Activated CD4-positive, alpha-beta T cell treated with anti-CD3 and anti-CD28 coated beads for 36 hours (primary cell): ENCODE measurements around the gene NTF4. TPM values are rescaled to one million over a fixed set of nuclear protein-coding genes. Genes with fewer than 3 reads are reported as not detected.
"Not testable (repeated sequence)": the region's sequence is repeated elsewhere in the genome, so short reads cannot be mapped to it uniquely, and the experiment has no call there.

Experiments
- ATAC-seq: fragments of 200-7000 bp; cut with Tn5 transposase; one replicate; pipeline ENCODE4 v1.10.0; 2021; ENCODE audit warnings: mild to moderate bottlenecking, moderate library complexity
- CTCF ChIA-PET: fragments of 350-600 bp; sonication (Branson Sonifier 250); formaldehyde crosslinking; loops from one replicate; lab custom pipeline; 2021; ENCODE audit warnings: antibody characterized with exemption; lab: Charles Lee
- POLR2A ChIA-PET: fragments of 350-600 bp; sonication (Branson Sonifier 250); formaldehyde crosslinking; loops from one replicate; lab custom pipeline; 2021; ENCODE audit warnings: antibody characterized with exemption, inconsistent platforms; lab: Charles Lee
- DNase-seq: peaks from one replicate; pipeline ENCODE4 v3.0.0-alpha.2; 2020
- H3K27ac Mint-ChIP-seq: one replicate; pipeline ENCODE4 v1.8.0; 2021; ENCODE audit warnings: mixed read lengths
- H3K27me3 Mint-ChIP-seq: one replicate; pipeline ENCODE4 v1.8.0; 2021; ENCODE audit warnings: mixed read lengths
- H3K36me3 Mint-ChIP-seq: one replicate; pipeline ENCODE4 v1.8.0; 2021; ENCODE audit warnings: low read depth, mixed read lengths
- H3K4me1 Mint-ChIP-seq: one replicate; pipeline ENCODE4 v1.8.0; 2021; ENCODE audit warnings: mixed read lengths
- H3K4me3 Mint-ChIP-seq: one replicate; pipeline ENCODE4 v1.8.0; 2021; ENCODE audit warnings: mild to moderate bottlenecking, moderate library complexity, mixed read lengths
- H3K9me3 Mint-ChIP-seq: one replicate; pipeline ENCODE4 v1.8.0; 2021; ENCODE audit warnings: low read depth, mixed read lengths
- intact Hi-C, 2 experiments: fragments of 100-400 bp; cut with DNase I in 1 of 2; cut with micrococcal nuclease in 1 of 2; formaldehyde crosslinking; loops; one replicate each; pipeline versions ENCODE4 v1.14.2 to v1.15.1; 2022 to 2024; cut with DNase I, micrococcal nuclease
- total RNA-seq, 2 experiments: library from RNA; stranded (reverse); gene quantifications; one replicate each; pipeline ENCODE4 v1.2.3, GENCODE V29; 2021

NTF4 gene
- total RNA-seq, 2 experiments from 2014 or later, result not detected

DNA sequence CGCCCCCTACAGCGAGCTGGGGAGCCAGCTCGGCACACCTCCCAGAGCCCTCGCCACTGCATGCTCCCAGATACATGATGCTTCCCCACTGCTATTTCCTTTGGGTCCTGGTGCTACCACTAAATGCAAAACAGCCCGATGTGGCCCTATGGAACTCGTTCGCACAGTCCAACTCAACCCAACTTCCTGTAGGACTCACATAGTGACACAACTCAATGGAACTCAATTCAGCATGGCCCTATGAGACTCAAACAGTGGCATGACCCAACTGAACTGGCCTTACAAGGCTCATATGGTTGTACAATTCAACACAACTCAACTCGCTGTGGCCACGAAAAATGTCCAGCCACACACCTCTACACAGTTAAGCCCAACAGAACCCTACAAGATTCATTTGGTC is 4.4 kb upstream of the NTF4 start:
- no peak for DNase-seq
- intact Hi-C loops, result no loop called here
- Mint-ChIP-seq H3K27ac (no peak overlapping the region), H3K4me3 (no peak overlapping the region), H3K4me1 (peaks cover 7% of the 10 kb centered on the region), H3K36me3 (no peaks in the 10 kb centered on the region), H3K9me3 (no peaks in the 10 kb centered on the region), H3K27me3 (peaks cover 68% of the 10 kb centered on the region)
- no peak for ATAC-seq
- POLR2A ChIA-PET, result no interaction called here
- CTCF ChIA-PET, result interaction anchor here (0.7 to 1.7 kb wide), 2 partner anchors 8 to 37 kb away, joined by 3 to 8 read pairs; no protein-coding TSS in a partner anchor

GRCh38 chr19:49067554-49067953 is 2.9 kb upstream of the NTF4 start:
- POLR2A ChIA-PET, result no interaction called here
- ATAC-seq (no peak), DNase-seq (no peak)
- no peaks in the 10 kb centered on the region for H3K4me1 Mint-ChIP-seq
- CTCF ChIA-PET, result no interaction called here
- no peak overlapping the region for H3K27ac Mint-ChIP-seq
- no peaks in the 10 kb centered on the region for H3K36me3 Mint-ChIP-seq
- H3K4me3 Mint-ChIP-seq, result no peak overlapping the region
- peaks cover 59% of the 10 kb centered on the region for H3K27me3 Mint-ChIP-seq
- no peaks in the 10 kb centered on the region for H3K9me3 Mint-ChIP-seq
- intact Hi-C loops, result no loop called here

DNA sequence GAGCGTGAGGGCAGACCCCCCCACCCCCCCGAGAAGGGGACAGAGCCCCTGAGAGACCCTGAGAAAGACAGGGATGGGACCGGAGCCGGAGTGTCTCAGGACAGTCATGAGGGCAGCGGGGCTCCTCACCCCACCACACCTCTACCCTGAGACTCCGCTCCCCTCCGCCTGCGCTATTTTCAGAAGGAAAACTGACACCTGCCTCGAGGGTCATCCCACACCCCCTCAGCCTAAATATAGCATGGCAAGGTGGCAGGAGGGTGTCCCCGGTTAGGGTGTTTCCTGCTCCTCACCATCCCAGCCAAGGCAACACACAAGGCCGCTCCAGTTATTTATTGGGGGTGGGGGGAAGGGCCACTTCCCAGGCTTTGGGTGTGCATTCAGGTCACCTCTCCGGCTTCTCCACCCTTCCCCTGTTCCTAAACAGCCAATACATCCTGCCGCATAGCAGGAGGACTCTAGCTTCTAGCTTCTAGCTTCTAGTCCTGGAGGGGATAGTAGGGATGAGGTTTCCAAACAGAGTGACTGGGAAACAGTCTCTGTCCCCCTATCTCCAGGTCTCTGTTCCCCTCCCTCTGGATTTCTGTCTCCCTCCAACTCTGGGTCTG is 1.4 kb upstream of the NTF4 start:
- ATAC-seq (no peak), DNase-seq (no peak)
- no peaks in the 10 kb centered on the region for H3K4me1 Mint-ChIP-seq
- H3K9me3 Mint-ChIP-seq, result no peaks in the 10 kb centered on the region
- intact Hi-C loops, result no loop called here
- H3K4me3 Mint-ChIP-seq, result no peak overlapping the region
- CTCF ChIA-PET, result interaction anchor here (1.0 to 1.6 kb wide), 2 partner anchors 10 to 32 kb away, joined by 3 read pairs; no protein-coding TSS in a partner anchor
- no peak overlapping the region for H3K27ac Mint-ChIP-seq
- peaks cover 53% of the 10 kb centered on the region for H3K27me3 Mint-ChIP-seq
- no peaks in the 10 kb centered on the region for H3K36me3 Mint-ChIP-seq
- POLR2A ChIA-PET, result no interaction called here

DNA sequence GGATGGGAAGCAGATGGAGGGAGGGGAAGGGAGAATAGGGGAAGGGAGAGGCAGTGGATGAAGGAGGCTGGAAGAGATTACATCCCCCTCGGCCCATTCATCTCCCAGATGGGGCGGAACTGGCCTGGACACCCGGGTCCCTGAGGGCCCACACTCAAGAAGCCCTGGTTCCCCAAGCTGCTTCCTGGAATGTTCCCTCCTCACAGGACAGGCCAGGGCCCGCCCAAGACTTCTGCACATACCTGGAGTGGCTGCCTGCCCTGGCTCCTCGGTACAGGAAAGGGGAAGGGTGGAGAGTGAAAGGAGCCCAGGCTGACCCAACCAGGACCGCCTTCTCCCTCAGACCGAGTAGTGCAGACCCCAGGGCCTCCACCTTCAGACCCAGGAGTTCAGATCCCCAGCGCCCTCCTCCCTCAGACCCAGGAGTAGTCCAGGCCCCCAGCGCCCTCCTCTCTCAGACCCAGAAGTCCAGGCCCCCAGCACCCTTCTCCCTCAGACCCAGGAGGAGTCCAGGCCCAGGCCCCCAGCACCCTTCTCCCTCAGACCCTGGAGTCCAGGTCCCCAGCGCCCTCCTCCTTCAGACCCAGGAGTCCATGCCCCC is 489 bp downstream of the NTF4 start:
- intact Hi-C loops, result no loop called here
- Mint-ChIP-seq H3K4me1 (no peaks in the 10 kb centered on the region), H3K27me3 (peaks cover 50% of the 10 kb centered on the region), H3K9me3 (no peaks in the 10 kb centered on the region), H3K36me3 (no peaks in the 10 kb centered on the region), H3K27ac (no peak overlapping the region), H3K4me3 (no peak overlapping the region)
- ATAC-seq, result no peak
- CTCF ChIA-PET, result interaction anchor here (1.6 kb wide), 1 partner anchor 8 kb away, joined by 3 read pairs; no protein-coding TSS in a partner anchor
- DNase-seq, result no peak
- POLR2A ChIA-PET, result no interaction called here

DNA sequence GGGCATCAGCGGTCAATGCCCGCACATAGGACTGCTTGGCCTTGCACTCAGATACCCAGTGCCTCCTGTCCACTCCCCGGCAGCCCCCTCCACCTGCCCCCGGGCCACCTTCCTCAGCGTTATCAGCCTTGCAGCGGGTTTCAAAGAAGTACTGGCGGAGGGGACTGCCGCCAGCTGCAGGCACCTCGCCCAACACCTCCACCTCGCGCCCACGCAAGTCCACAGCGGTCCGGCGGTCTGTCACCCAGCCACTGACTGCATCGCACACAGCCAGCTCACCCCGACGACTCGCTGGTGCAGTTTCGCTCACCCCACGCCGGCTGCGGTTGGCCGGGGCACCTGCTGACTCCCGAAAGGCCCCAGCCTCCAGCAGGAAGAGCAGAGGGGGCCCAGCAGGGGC is 3.2 kb downstream of the NTF4 start:
- ATAC-seq (no peak), DNase-seq (no peak)
- Mint-ChIP-seq H3K4me3 (no peak overlapping the region), H3K27me3 (peaks cover 56% of the 10 kb centered on the region), H3K4me1 (peaks cover 17% of the 10 kb centered on the region), H3K27ac (no peak overlapping the region), H3K9me3 (no peaks in the 10 kb centered on the region), H3K36me3 (no peaks in the 10 kb centered on the region)
- intact Hi-C loops, result no loop called here
- POLR2A ChIA-PET, result no interaction called here
- CTCF ChIA-PET, result interaction anchor here (1.4 to 1.7 kb wide), 2 partner anchors 9 to 137 kb away, joined by 5 to 8 read pairs; no protein-coding TSS in a partner anchor

GRCh38 chr19:49061000-49061399 is 3.6 kb downstream of the NTF4 start:
- Mint-ChIP-seq H3K36me3 (no peaks in the 10 kb centered on the region), H3K4me1 (peaks cover 20% of the 10 kb centered on the region), H3K27ac (no peak overlapping the region), H3K4me3 (no peak overlapping the region), H3K27me3 (peaks cover 52% of the 10 kb centered on the region), H3K9me3 (no peaks in the 10 kb centered on the region)
- POLR2A ChIA-PET, result interaction anchor here (0.6 kb wide), 1 partner anchor 134 kb away, joined by 4 read pairs; no protein-coding TSS in a partner anchor
- intact Hi-C loops, result no loop called here
- DNase-seq, result no peak
- CTCF ChIA-PET, result interaction anchor here (1.3 to 1.7 kb wide), 3 partner anchors 9 to 138 kb away, joined by 4 to 8 read pairs (median 5); no protein-coding TSS in a partner anchor
- ATAC-seq, result no peak

- Mint-ChIP-seq H3K4me3 (no peak overlapping the region), H3K27ac (no peak overlapping the region), H3K27me3 (peaks cover 40% of the 10 kb centered on the region), H3K4me1 (peaks cover 20% of the 10 kb centered on the region), H3K9me3 (no peaks in the 10 kb centered on the region), H3K36me3 (no peaks in the 10 kb centered on the region)
- no peak for ATAC-seq
- DNase-seq, result no peak
- CTCF ChIA-PET, result interaction anchor here (1.3 to 2.0 kb wide), 2 partner anchors 8 to 66 kb away, joined by 4 to 5 read pairs; partner anchors contain the start of genes GYS1 and RUVBL2
- POLR2A ChIA-PET, result no interaction called here
- intact Hi-C loops, result loop anchor here in 1 of 2 experiments (5.0 kb wide), 1 partner anchor 93 kb away; no protein-coding TSS in a partner anchor
Measured at GRCh38 chr19:49059053-49059452, 5.6 kb downstream of the NTF4 start.

- ATAC-seq, result peak; percentile 37
Measured at GRCh38 chr19:49058562-49058961, 6.1 kb downstream of the NTF4 start.

GRCh38 chr19:49057636-49058234 is 6.9 kb downstream of the NTF4 start, which contains the start of gene CGB7:
Gene CGB7 (minus strand): TSS chr19:49057749. CDS start chr19:49055375, 2,374 bp downstream.
- H3K4me3 Mint-ChIP-seq, result peak within 1 kb of the TSS; percentile 56
- H3K27me3 Mint-ChIP-seq, result peaks cover 35% of the 10 kb centered on the region
- H3K27ac Mint-ChIP-seq, result no peak within 1 kb of the TSS
- DNase-seq, result peak; percentile 64
- POLR2A ChIA-PET, result no interaction called here
- intact Hi-C loops, result loop anchor here in 1 of 2 experiments (2.0 to 5.0 kb wide), 2 partner anchors 57 to 95 kb away; partner anchors contain the start of gene LIN7B
- no peaks in the 10 kb centered on the region for H3K36me3 Mint-ChIP-seq
- H3K4me1 Mint-ChIP-seq, result peaks cover 20% of the 10 kb centered on the region
- peak; percentile 33 for ATAC-seq
- CTCF ChIA-PET, result interaction anchor here (1.3 to 2.0 kb wide), 3 partner anchors 17 to 89 kb away, joined by 3 to 5 read pairs (median 5); partner anchors contain the start of genes GYS1 and RUVBL2
- no peaks in the 10 kb centered on the region for H3K9me3 Mint-ChIP-seq

More at GRCh38 chr19:49058562-49058961, 6.1 kb downstream of the NTF4 start:
- CTCF ChIA-PET, result interaction anchor here (1.3 to 2.0 kb wide), 3 partner anchors 7 to 88 kb away, joined by 3 to 5 read pairs (median 4); partner anchors contain the start of genes GYS1 and RUVBL2
- POLR2A ChIA-PET, result no interaction called here
- DNase-seq, result peak; percentile 66
- no peaks in the 10 kb centered on the region for H3K36me3 Mint-ChIP-seq
- H3K4me1 Mint-ChIP-seq, result peaks cover 20% of the 10 kb centered on the region
- no peak overlapping the region for H3K4me3 Mint-ChIP-seq
- H3K9me3 Mint-ChIP-seq, result no peaks in the 10 kb centered on the region
- intact Hi-C loops, result loop anchor here in 1 of 2 experiments (5.0 kb wide), 1 partner anchor 94 kb away; no protein-coding TSS in a partner anchor
- H3K27me3 Mint-ChIP-seq, result peaks cover 39% of the 10 kb centered on the region
- no peak overlapping the region for H3K27ac Mint-ChIP-seq

DNA sequence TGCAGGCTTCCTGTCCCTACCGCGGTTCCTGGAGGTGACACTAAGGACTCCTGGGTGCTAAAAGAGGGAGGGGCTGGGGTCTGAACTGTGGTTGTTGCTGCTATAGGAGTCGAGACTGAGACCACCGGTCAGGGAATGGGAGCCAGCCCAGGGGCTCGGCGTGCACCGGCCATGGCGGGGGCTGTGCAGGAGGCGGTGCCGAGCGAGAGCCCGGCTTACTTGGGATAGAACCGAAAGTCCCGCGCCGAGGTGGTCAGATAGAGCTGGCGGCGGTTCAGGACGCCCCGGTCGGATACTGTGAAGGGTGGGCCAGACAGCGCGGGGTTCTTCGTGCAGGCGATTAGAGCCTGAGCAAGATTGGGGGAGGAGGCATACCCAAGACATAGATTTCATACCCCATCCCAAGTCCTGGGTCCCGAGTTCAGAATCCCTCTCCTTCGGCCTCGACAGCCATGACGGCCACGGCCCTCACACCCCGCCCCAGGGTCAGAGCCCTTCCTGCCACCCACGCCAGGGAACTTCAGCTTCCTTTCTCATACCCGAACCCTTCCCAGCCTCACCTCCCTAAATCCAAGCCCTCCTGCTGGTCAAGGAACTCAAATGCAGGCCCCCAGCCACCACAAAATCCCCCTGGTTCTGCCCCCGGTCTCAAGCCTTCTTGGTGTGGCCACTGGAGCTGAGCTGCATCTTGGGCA is 7.6 kb downstream of the NTF4 start:
- ChIA-PET POLR2A (interaction anchor here (0.6 to 0.7 kb wide), 2 partner anchors 291 to 305 kb away, joined by 3 to 4 read pairs; no protein-coding TSS in a partner anchor), CTCF (interaction anchor here (0.9 to 1.6 kb wide), 5 partner anchors 8 to 64 kb away, joined by 3 to 11 read pairs (median 3); partner anchors contain the start of genes GYS1, NTF4 and RUVBL2)
- intact Hi-C loops, result loop anchor here in 1 of 2 experiments (2.0 to 5.0 kb wide), 2 partner anchors 58 to 95 kb away; partner anchors contain the start of gene LIN7B
- not testable (repeated sequence) for H3K27ac Mint-ChIP-seq, H3K9me3 Mint-ChIP-seq, DNase-seq, H3K36me3 Mint-ChIP-seq
- ATAC-seq, result peak; percentile 8
- peak overlapping the region; percentile 56 for H3K4me3 Mint-ChIP-seq
- peaks cover 20% of the 10 kb centered on the region for H3K4me1 Mint-ChIP-seq
- H3K27me3 Mint-ChIP-seq, result peaks cover 35% of the 10 kb centered on the region
